ENCODE data around the gene AMER3. TPM values are rescaled to one million over a fixed set of nuclear protein-coding genes. Genes with fewer than 3 reads are reported as not detected.

The AMER3 gene
- total RNA-seq, 2 donors from 2014 or later: 0.33 to 0.78 TPM

- Histone ChIP-seq H3K36me3 (replicated peaks in 1 of 2; ENCODE audit: insufficient read depth in 1 of 2, low read depth in 2 of 2) (no peaks in the 10 kb centered on the region), H3K27ac (no peak overlapping the region), H3K4me3 (no peak overlapping the region), H3K4me1 (no peaks in the 10 kb centered on the region), H3K9me3 (no peaks in the 10 kb centered on the region), H3K27me3 (no peaks in the 10 kb centered on the region)
- ATAC-seq (no peak), DNase-seq (no peak)
- TF ChIP-seq POLR2A (IDR thresholded peaks at IDR 0.05) (no peak), CTCF (IDR thresholded peaks at IDR 0.05) (no peak)
- 81 to 84% methylated on average over 11 to 12 of the region's 12 CpGs for WGBS, 2 donors
- intact Hi-C loops (cut with DNase I): no loop called here
Measured at GRCh38 chr2:130766711-130767407, 11.5 kb downstream of the AMER3 start.

- WGBS, 2 donors: 72 to 83% methylated on average over 3 to 6 of the region's 7 CpGs
- Histone ChIP-seq H3K27me3 (no peaks in the 10 kb centered on the region), H3K9me3 (no peaks in the 10 kb centered on the region), H3K4me1 (no peaks in the 10 kb centered on the region), H3K36me3 (replicated peaks in 1 of 2; ENCODE audit: insufficient read depth in 1 of 2, low read depth in 2 of 2) (no peaks in the 10 kb centered on the region), H3K27ac (no peak overlapping the region), H3K4me3 (no peak overlapping the region)
- intact Hi-C loops (cut with DNase I): no loop called here
- TF ChIP-seq CTCF (IDR thresholded peaks at IDR 0.05) (no peak), POLR2A (IDR thresholded peaks at IDR 0.05) (no peak)
- DNase-seq: no peak
- no peak for ATAC-seq
Measured at GRCh38 chr2:130767408-130767775, 12.1 kb downstream of the AMER3 start.

GRCh38 chr2:130768191-130768855, 13.0 kb downstream of the AMER3 start:
- Histone ChIP-seq H3K36me3 (replicated peaks in 1 of 2; ENCODE audit: insufficient read depth in 1 of 2, low read depth in 2 of 2) (no peaks in the 10 kb centered on the region), H3K4me3 (no peak overlapping the region), H3K9me3 (no peaks in the 10 kb centered on the region), H3K27me3 (no peaks in the 10 kb centered on the region), H3K27ac (no peak overlapping the region), H3K4me1 (no peaks in the 10 kb centered on the region)
- TF ChIP-seq CTCF (IDR thresholded peaks at IDR 0.05): no peak
- no peak for TF ChIP-seq POLR2A (IDR thresholded peaks at IDR 0.05)
- ATAC-seq: no peak
- intact Hi-C loops (cut with DNase I): no loop called here
- no peak for DNase-seq
- 83 to 92% methylated on average over 4 to 17 of the region's 17 CpGs for WGBS, 2 donors

- H3K4me1 ChIP-seq: no peaks in the 10 kb centered on the region
- TF ChIP-seq CTCF (IDR thresholded peaks at IDR 0.05) (no peak), POLR2A (IDR thresholded peaks at IDR 0.05) (no peak)
- no peak for DNase-seq
- no peaks in the 10 kb centered on the region for H3K36me3 ChIP-seq (replicated peaks in 1 of 2; ENCODE audit: insufficient read depth in 1 of 2, low read depth in 2 of 2)
- no peaks in the 10 kb centered on the region for H3K27me3 ChIP-seq
- intact Hi-C loops (cut with DNase I): no loop called here
- no peaks in the 10 kb centered on the region for H3K9me3 ChIP-seq
- WGBS, 2 donors: 82 to 83% methylated on average over 7 of the region's 7 CpGs
- ATAC-seq: no peak
- no peak overlapping the region for H3K4me3 ChIP-seq
- H3K27ac ChIP-seq: no peak overlapping the region
Measured at GRCh38 chr2:130769343-130769907, 14.1 kb downstream of the AMER3 start.
